ENCODE results near the gene MYLK.

Gene MYLK

GRCh38 chr3:123798550-123798949 lies 85.6 kb downstream of the MYLK start:
- Histone ChIP-seq H3K36me3 (ENCODE audit: insufficient read depth) (no peaks in the 10 kb centered on the region), H3K27me3 (ENCODE audit: insufficient read depth, low read depth) (no peaks in the 10 kb centered on the region), H2AFZ (ENCODE audit: low read depth) (no peak overlapping the region), H3K4me1 (ENCODE audit: low read depth, poor library complexity, severe bottlenecking) (no peaks in the 10 kb centered on the region), H3K4me2 (no peak overlapping the region), H3K4me3 (IDR thresholded peaks at IDR 0.05; ENCODE audit: insufficient read depth, low read depth, low read length) (no peak overlapping the region), H3K79me2 (ENCODE audit: insufficient read depth, low read depth) (no peaks in the 10 kb centered on the region), H3K9ac (no peak overlapping the region), H3K27ac (no peak overlapping the region), H4K20me1 (ENCODE audit: insufficient read depth) (no peaks in the 10 kb centered on the region)
- TF ChIP-seq CTCF (conservative IDR thresholded peaks at IDR 0.05; ENCODE audit: low read depth, low read length), result no peak

- no peaks in the 10 kb centered on the region for H4K20me1 ChIP-seq (ENCODE audit: insufficient read depth)
- no peak overlapping the region for H3K27ac ChIP-seq
- no peak overlapping the region for H3K4me3 ChIP-seq (IDR thresholded peaks at IDR 0.05; ENCODE audit: insufficient read depth, low read depth, low read length)
Observed at GRCh38 chr3:123795471-123796251, 88.5 kb downstream of the MYLK start.

GRCh38 chr3:123793425-123793824 lies 90.7 kb downstream of the MYLK start:
- Histone ChIP-seq H3K36me3 (ENCODE audit: insufficient read depth) (no peaks in the 10 kb centered on the region), H4K20me1 (ENCODE audit: insufficient read depth) (no peaks in the 10 kb centered on the region), H3K9ac (no peak overlapping the region), H3K4me2 (no peak overlapping the region), H3K4me3 (IDR thresholded peaks at IDR 0.05; ENCODE audit: insufficient read depth, low read depth, low read length) (no peak overlapping the region), H3K27ac (no peak overlapping the region), H3K27me3 (ENCODE audit: insufficient read depth, low read depth) (no peaks in the 10 kb centered on the region), H3K4me1 (ENCODE audit: low read depth, poor library complexity, severe bottlenecking) (no peaks in the 10 kb centered on the region), H3K79me2 (ENCODE audit: insufficient read depth, low read depth) (no peaks in the 10 kb centered on the region), H2AFZ (ENCODE audit: low read depth) (no peak overlapping the region)
- TF ChIP-seq CTCF (conservative IDR thresholded peaks at IDR 0.05; ENCODE audit: low read depth, low read length), result no peak

More at GRCh38 chr3:123795471-123796251, 88.5 kb downstream of the MYLK start:
- Histone ChIP-seq H3K4me1 (ENCODE audit: low read depth, poor library complexity, severe bottlenecking) (no peaks in the 10 kb centered on the region), H3K36me3 (ENCODE audit: insufficient read depth) (no peaks in the 10 kb centered on the region), H2AFZ (ENCODE audit: low read depth) (no peak overlapping the region), H3K27me3 (ENCODE audit: insufficient read depth, low read depth) (no peaks in the 10 kb centered on the region), H3K79me2 (ENCODE audit: insufficient read depth, low read depth) (no peaks in the 10 kb centered on the region), H3K4me2 (no peak overlapping the region), H3K9ac (no peak overlapping the region)
- TF ChIP-seq CTCF (conservative IDR thresholded peaks at IDR 0.05; ENCODE audit: low read depth, low read length), result no peak

GRCh38 chr3:123792473-123793201 lies 91.5 kb downstream of the MYLK start:
- no peaks in the 10 kb centered on the region for H4K20me1 ChIP-seq (ENCODE audit: insufficient read depth)
- no peaks in the 10 kb centered on the region for H3K27me3 ChIP-seq (ENCODE audit: insufficient read depth, low read depth)
- H3K36me3 ChIP-seq (ENCODE audit: insufficient read depth), result no peaks in the 10 kb centered on the region
- H3K4me2 ChIP-seq, result no peak overlapping the region
- H2AFZ ChIP-seq (ENCODE audit: low read depth), result no peak overlapping the region
- no peak overlapping the region for H3K4me3 ChIP-seq (IDR thresholded peaks at IDR 0.05; ENCODE audit: insufficient read depth, low read depth, low read length)
- H3K79me2 ChIP-seq (ENCODE audit: insufficient read depth, low read depth), result no peaks in the 10 kb centered on the region
- no peaks in the 10 kb centered on the region for H3K4me1 ChIP-seq (ENCODE audit: low read depth, poor library complexity, severe bottlenecking)
- H3K27ac ChIP-seq, result no peak overlapping the region
- TF ChIP-seq CTCF (conservative IDR thresholded peaks at IDR 0.05; ENCODE audit: low read depth, low read length), result no peak
- no peak overlapping the region for H3K9ac ChIP-seq
